HL-60 (cell line): ENCODE measurements around the gene ABCA4.

Experiments
- CTCF ChIP-seq: IDR thresholded peaks from one replicate; pipeline ENCODE4 v1.5.1; 2011; ENCODE audit warnings: low read length, control low read depth, inconsistent platforms; ENCODE audit not compliant: insufficient read depth
- POLR2AphosphoS5 ChIP-seq: IDR thresholded peaks from 2 replicates; pipeline ENCODE4 v1.6.1; 2012; ENCODE audit warnings: low read depth
- REST ChIP-seq: IDR thresholded peaks from 2 replicates; pipeline ENCODE4 v1.6.1; 2012; ENCODE audit warnings: low read depth; ENCODE audit not compliant: insufficient replicate concordance
- SPI1 ChIP-seq: IDR thresholded peaks from 2 replicates; pipeline ENCODE4 v1.6.1; 2012; ENCODE audit warnings: low read depth, mild to moderate bottlenecking, borderline replicate concordance

- TF ChIP-seq CTCF (no peak), POLR2AphosphoS5 (no peak), SPI1 (no peak), REST (no peak)
Observed at GRCh38 chr1:94056996-94057395, 64.0 kb downstream of the ABCA4 start.
